ENCODE data around the gene CAPN1. TPM values are rescaled to one million over a fixed set of nuclear protein-coding genes. Genes with fewer than 3 reads are reported as not detected.

CAPN1 gene
- total and polyA plus RNA-seq, 2 of the 13 experiments (the other 11 are each of a cell fraction or from before 2014, with no cell fraction given): 57.3 to 82.6 TPM

DNA sequence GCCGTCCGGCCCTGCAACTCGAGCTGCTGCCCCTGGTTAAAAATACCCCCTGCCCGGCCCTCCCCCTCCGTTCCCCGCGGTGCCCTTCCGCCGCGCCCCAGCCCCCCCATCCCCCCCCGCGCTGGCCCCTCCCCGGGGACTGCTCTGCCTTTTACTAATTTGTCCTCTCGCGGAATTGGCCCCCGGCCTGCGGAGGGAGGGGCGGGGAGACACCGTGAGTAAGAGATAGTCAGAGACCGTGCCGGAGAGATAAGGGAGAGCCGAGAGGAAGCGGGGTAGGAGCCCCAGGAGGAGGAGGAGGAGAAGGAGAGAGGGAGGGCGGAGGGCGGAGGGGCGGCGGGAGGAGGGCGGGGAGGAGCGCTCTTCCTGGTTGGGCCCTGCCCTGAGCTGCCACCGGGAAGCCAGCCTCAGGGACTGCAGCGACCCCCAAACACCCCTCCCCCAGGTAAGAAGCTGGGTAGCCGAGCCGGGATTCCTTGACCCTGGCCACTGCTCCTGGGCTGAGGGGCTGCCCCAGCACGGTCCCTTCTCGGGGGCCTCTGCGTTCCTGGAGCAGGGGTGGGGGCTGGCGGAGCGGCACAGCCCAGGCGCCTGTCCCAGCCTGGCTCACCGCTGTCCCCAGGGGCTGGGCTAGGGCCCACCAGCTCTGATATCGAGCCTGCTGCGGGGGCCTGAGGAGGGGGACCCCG is at the start of gene CAPN1 (continued):
- TF ChIP-seq, protein P1, sequence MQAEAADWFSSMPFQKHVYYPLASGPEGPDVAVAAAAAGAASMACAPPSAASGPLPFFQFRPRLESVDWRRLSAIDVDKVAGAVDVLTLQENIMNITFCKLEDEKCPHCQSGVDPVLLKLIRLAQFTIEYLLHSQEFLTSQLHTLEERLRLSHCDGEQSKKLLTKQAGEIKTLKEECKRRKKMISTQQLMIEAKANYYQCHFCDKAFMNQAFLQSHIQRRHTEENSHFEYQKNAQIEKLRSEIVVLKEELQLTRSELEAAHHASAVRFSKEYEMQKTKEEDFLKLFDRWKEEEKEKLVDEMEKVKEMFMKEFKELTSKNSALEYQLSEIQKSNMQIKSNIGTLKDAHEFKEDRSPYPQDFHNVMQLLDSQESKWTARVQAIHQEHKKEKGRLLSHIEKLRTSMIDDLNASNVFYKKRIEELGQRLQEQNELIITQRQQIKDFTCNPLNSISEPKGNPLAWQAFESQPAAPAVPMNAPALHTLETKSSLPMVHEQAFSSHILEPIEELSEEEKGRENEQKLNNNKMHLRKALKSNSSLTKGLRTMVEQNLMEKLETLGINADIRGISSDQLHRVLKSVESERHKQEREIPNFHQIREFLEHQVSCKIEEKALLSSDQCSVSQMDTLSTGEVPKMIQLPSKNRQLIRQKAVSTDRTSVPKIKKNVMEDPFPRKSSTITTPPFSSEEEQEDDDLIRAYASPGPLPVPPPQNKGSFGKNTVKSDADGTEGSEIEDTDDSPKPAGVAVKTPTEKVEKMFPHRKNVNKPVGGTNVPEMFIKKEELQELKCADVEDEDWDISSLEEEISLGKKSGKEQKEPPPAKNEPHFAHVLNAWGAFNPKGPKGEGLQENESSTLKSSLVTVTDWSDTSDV (CRISPR knock-in tag; IDR thresholded peaks at IDR 0.05): peak; percentile 42; the same call in 1 of the 2 replicates
- TF ChIP-seq IKZF1 (IDR thresholded peaks at IDR 0.05) (no peak), ZNF263 (CRISPR knock-in tag; IDR thresholded peaks at IDR 0.05) (peak; percentile 92), KLF16 (CRISPR knock-in tag; IDR thresholded peaks at IDR 0.05) (0 out of 4 replicates have a peak, but pooled peaks of 1 of the 2 experiments have one; percentile 24), U2AF2 (IDR thresholded peaks at IDR 0.05; ENCODE audit: low read depth, low read length) (no peak), ATF1 (CRISPR knock-in tag; IDR thresholded peaks at IDR 0.05) (no peak), HES4 (CRISPR knock-in tag; IDR thresholded peaks at IDR 0.05; ENCODE audit: borderline replicate concordance) (no peak), TARDBP (CRISPR knock-in tag; IDR thresholded peaks at IDR 0.05) (0 out of 2 replicates have a peak, but pooled peaks have one; percentile 23), MXI1 (IDR thresholded peaks at IDR 0.05; ENCODE audit: borderline replicate concordance, low read depth, low read length) (0 out of 3 replicates have a peak, but pooled peaks have one; percentile 3), ZNF180 (CRISPR knock-in tag; IDR thresholded peaks at IDR 0.05; ENCODE audit: borderline replicate concordance, low read depth) (no peak), SMAD3 (CRISPR knock-in tag; IDR thresholded peaks at IDR 0.05) (no peak), SALL1 (CRISPR knock-in tag; IDR thresholded peaks at IDR 0.05) (peak; percentile 21; the same call in 1 of the 2 replicates), ZNF205 (CRISPR knock-in tag; IDR thresholded peaks at IDR 0.05) (0 out of 2 replicates have a peak, but pooled peaks have one; percentile 17), SAP130 (CRISPR knock-in tag; IDR thresholded peaks at IDR 0.05; ENCODE audit: low read depth) (peak; percentile 28; the same call in 1 of the 2 replicates)
- TF ChIP-seq, protein P2, sequence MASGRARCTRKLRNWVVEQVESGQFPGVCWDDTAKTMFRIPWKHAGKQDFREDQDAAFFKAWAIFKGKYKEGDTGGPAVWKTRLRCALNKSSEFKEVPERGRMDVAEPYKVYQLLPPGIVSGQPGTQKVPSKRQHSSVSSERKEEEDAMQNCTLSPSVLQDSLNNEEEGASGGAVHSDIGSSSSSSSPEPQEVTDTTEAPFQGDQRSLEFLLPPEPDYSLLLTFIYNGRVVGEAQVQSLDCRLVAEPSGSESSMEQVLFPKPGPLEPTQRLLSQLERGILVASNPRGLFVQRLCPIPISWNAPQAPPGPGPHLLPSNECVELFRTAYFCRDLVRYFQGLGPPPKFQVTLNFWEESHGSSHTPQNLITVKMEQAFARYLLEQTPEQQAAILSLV (CRISPR knock-in tag; IDR thresholded peaks at IDR 0.05; ENCODE audit: borderline replicate concordance): 0 out of 2 replicates have a peak, but pooled peaks have one; percentile 45
- TF ChIP-seq, protein P3, sequence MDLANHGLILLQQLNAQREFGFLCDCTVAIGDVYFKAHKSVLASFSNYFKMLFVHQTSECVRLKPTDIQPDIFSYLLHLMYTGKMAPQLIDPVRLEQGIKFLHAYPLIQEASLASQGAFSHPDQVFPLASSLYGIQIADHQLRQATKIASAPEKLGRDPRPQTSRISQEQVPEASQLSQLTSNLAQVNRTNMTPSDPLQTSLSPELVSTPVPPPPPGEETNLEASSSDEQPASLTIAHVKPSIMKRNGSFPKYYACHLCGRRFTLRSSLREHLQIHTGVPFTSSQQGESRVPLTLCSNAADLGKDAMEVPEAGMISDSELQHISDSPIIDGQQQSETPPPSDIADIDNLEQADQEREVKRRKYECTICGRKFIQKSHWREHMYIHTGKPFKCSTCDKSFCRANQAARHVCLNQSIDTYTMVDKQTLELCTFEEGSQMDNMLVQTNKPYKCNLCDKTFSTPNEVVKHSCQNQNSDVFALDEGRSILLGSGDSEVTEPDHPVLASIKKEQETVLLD (CRISPR knock-in tag; IDR thresholded peaks at IDR 0.05; ENCODE audit: low read depth): 0 out of 2 replicates have a peak, but pooled peaks have one; percentile 38
- TF ChIP-seq, protein P4, sequence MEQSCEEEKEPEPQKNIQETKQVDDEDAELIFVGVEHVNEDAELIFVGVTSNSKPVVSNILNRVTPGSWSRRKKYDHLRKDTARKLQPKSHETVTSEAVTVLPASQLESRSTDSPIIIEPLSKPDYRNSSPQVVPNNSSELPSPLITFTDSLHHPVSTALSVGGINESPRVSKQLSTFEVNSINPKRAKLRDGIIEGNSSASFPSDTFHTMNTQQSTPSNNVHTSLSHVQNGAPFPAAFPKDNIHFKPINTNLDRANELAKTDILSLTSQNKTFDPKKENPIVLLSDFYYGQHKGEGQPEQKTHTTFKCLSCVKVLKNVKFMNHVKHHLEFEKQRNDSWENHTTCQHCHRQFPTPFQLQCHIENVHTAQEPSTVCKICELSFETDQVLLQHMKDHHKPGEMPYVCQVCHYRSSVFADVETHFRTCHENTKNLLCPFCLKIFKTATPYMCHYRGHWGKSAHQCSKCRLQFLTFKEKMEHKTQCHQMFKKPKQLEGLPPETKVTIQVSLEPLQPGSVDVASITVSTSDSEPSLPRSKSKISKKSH (CRISPR knock-in tag; IDR thresholded peaks at IDR 0.05; ENCODE audit: borderline replicate concordance): peak; percentile 15; the same call in 1 of the 2 replicates
- TF ChIP-seq, protein P5, sequence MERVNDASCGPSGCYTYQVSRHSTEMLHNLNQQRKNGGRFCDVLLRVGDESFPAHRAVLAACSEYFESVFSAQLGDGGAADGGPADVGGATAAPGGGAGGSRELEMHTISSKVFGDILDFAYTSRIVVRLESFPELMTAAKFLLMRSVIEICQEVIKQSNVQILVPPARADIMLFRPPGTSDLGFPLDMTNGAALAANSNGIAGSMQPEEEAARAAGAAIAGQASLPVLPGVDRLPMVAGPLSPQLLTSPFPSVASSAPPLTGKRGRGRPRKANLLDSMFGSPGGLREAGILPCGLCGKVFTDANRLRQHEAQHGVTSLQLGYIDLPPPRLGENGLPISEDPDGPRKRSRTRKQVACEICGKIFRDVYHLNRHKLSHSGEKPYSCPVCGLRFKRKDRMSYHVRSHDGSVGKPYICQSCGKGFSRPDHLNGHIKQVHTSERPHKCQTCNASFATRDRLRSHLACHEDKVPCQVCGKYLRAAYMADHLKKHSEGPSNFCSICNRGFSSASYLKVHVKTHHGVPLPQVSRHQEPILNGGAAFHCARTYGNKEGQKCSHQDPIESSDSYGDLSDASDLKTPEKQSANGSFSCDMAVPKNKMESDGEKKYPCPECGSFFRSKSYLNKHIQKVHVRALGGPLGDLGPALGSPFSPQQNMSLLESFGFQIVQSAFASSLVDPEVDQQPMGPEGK (CRISPR knock-in tag; IDR thresholded peaks at IDR 0.05): peak; percentile 91
- TF ChIP-seq, protein P6, sequence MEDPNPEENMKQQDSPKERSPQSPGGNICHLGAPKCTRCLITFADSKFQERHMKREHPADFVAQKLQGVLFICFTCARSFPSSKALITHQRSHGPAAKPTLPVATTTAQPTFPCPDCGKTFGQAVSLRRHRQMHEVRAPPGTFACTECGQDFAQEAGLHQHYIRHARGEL (CRISPR knock-in tag; IDR thresholded peaks at IDR 0.05): no peak
